OCI-LY7 (cell line): ENCODE results near the gene GPR27. TPM values are rescaled to one million over a fixed set of nuclear protein-coding genes. Genes with fewer than 3 reads are reported as not detected.

Experiments
- BruUV-seq: library from RNA; stranded (reverse); fragments of 400-500 nt; replicated peaks from 2 replicates; lab custom pipeline; 2021; lab: Mats Ljungman, UMichigan
- CTCF ChIA-PET: fragments of 300-600 bp; sonication (Branson Sonifier 250); formaldehyde crosslinking; loops from one replicate; lab custom pipeline; 2022; ENCODE audit warnings: antibody characterized with exemption; ENCODE audit not compliant: unreplicated experiment; lab: Charles Lee
- POLR2A ChIA-PET: fragments of 300-600 bp; sonication (Branson Sonifier 250); formaldehyde crosslinking; loops from one replicate; lab custom pipeline; 2022; ENCODE audit warnings: antibody characterized with exemption; lab: Charles Lee
- DNase-seq: peaks from one replicate; pipeline ENCODE4 v3.0.0-alpha.2; 2015; ENCODE audit warnings: low spot score
- H2AFZ ChIP-seq: fragments of 200-600 bp; sonication (generic), shearing (Covaris generic); 2 replicates; pipeline ENCODE4 v1.6.1; 2014; ENCODE audit warnings: mild to moderate bottlenecking, antibody characterized with exemption, low read length, moderate library complexity
- H3K27ac ChIP-seq: fragments of 200-600 bp; sonication (generic); 2 replicates; pipeline ENCODE4 v1.5.1; 2014; ENCODE audit warnings: mixed run types, low read depth, mild to moderate bottlenecking, moderate library complexity, low read length, inconsistent platforms; ENCODE audit not compliant: poor library complexity, severe bottlenecking
- H3K36me3 ChIP-seq: fragments of 200-600 bp; sonication (generic); 2 replicates; pipeline ENCODE4 v1.6.1; 2014; ENCODE audit warnings: mild to moderate bottlenecking, antibody characterized with exemption, low read length, moderate library complexity, mixed read lengths; ENCODE audit not compliant: insufficient read depth
- H3K4me1 ChIP-seq: fragments of 200-600 bp; sonication (generic); 2 replicates; pipeline ENCODE4 v1.5.1; 2014; ENCODE audit warnings: mild to moderate bottlenecking, low read length; ENCODE audit not compliant: insufficient read depth, poor library complexity, severe bottlenecking
- H3K4me2 ChIP-seq: fragments of 200-600 bp; sonication (generic); 2 replicates; pipeline ENCODE4 v1.6.1; 2014; ENCODE audit warnings: mild to moderate bottlenecking, low read length
- H3K4me3 ChIP-seq: fragments of 200-600 bp; sonication (generic); 2 replicates; pipeline ENCODE4 v1.5.1; 2014; ENCODE audit warnings: mild to moderate bottlenecking, low read depth, low read length; ENCODE audit not compliant: poor library complexity, severe bottlenecking
- H3K79me2 ChIP-seq: fragments of 200-600 bp; sonication (generic); 2 replicates; pipeline ENCODE4 v1.6.1; 2016; ENCODE audit warnings: low read depth, mild to moderate bottlenecking, low read length, moderate library complexity, mixed read lengths; ENCODE audit not compliant: insufficient read depth
- H3K9me2 ChIP-seq: fragments of 200-600 bp; sonication (generic); 2 replicates; pipeline ENCODE4 v1.6.1; 2016; ENCODE audit warnings: mild to moderate bottlenecking, low read length, mixed read lengths; ENCODE audit not compliant: insufficient read depth
- H3K9me3 ChIP-seq: fragments of 200-600 bp; sonication (generic); 2 replicates; pipeline ENCODE4 v1.6.1; 2014; ENCODE audit warnings: mild to moderate bottlenecking, mixed run types, low read length, mixed read lengths
- H4K20me1 ChIP-seq: fragments of 200-600 bp; sonication (generic); 2 replicates; pipeline ENCODE4 v1.6.1; 2014; ENCODE audit warnings: mild to moderate bottlenecking, antibody characterized with exemption, low read length, moderate library complexity, mixed read lengths; ENCODE audit not compliant: insufficient read depth
- CTCF ChIP-seq: fragments of 200-600 bp; sonication (generic); conservative IDR thresholded peaks from 2 replicates; pipeline ENCODE4 v1.5.1; 2014; ENCODE audit warnings: mild to moderate bottlenecking, antibody characterized with exemption, low read length, moderate library complexity, mixed read lengths
- EZH2phosphoT487 ChIP-seq: fragments of 200-600 bp; sonication (generic); IDR thresholded peaks from 2 replicates; pipeline ENCODE4 v1.6.1; 2018; ENCODE audit warnings: low read depth, borderline replicate concordance, mild to moderate bottlenecking, mixed run types, antibody characterized with exemption, low read length, moderate library complexity, mixed read lengths
- intact Hi-C: fragments of 100-400 bp; cut with micrococcal nuclease; formaldehyde crosslinking; loops from one replicate; pipeline ENCODE4 v1.10.0; 2022; ENCODE audit not compliant: unreplicated experiment
- total RNA-seq, 2 experiments: library from RNA; depleted of rRNA in 1 of 2; stranded (reverse); fragments of >200 nt in 1 of 2; shearing (Covaris generic) in 1 of 2; gene quantifications; 2 replicates each; pipeline ENCODE4 v1.2.3, GENCODE V29; 2014 to 2022

GPR27 gene
- total RNA-seq, 2 experiments from 2014 or later = not detected

DNA sequence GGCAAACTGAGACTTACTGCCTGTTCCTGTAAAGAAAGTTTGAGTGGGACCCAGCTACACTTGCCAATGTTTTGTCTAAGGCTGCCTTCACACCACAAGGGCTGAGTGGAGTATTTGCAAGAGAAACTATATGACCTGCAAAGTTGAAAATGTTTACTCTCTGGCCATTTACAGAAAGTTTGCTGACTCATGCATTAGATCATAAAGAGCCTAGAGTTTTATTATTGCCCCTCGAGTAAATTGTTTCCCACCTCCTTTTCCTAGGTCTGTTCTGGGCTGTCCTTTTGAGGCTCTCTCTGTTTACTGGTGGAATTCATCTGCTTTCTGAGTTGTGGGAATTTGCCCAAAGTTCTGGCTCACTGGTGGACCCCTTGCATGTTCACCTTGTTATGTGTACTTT lies 38.0 kb downstream of the GPR27 start:
- Histone ChIP-seq H3K36me3 (no peaks in the 10 kb centered on the region), H3K27ac (no peak overlapping the region), H3K9me2 (no peaks in the 10 kb centered on the region), H3K4me1 (no peaks in the 10 kb centered on the region), H3K4me3 (no peak overlapping the region), H3K79me2 (no peaks in the 10 kb centered on the region), H2AFZ (no peak overlapping the region), H3K9me3 (no peaks in the 10 kb centered on the region), H3K4me2 (no peak overlapping the region), H4K20me1 (no peaks in the 10 kb centered on the region)
- DNase-seq = no peak
- ChIA-PET POLR2A (interaction anchor here (0.5 to 1.4 kb wide), 3 partner anchors 10 to 1070 kb away, joined by 3 read pairs; no protein-coding TSS in a partner anchor), CTCF (no interaction called here)
- BruUV-seq = no TSS peak
- intact Hi-C loops = no loop called here
- TF ChIP-seq CTCF (no peak), EZH2phosphoT487 (no peak)

DNA sequence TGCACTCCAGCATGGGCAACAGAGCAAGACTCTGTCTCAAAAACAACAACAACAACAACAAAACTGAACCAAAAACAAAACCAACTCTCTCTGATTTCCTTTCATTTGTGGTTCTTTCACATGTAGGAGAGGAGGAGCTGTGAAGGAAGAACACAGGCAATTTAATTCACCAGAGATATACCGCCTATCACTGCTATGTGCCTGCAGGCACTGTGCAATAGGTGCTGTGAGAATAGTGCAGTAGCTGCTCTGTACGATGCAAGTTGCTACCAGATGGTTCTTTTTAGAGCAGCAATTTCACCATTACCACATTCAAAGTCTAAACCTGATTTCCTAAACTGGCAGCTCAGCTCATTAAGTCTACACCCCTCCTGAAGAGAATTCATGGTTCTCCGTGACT lies 42.6 kb downstream of the GPR27 start:
- intact Hi-C loops = no loop called here
- Histone ChIP-seq H2AFZ (no peak overlapping the region), H3K27ac (no peak overlapping the region), H3K9me3 (no peaks in the 10 kb centered on the region), H4K20me1 (no peaks in the 10 kb centered on the region), H3K4me2 (no peak overlapping the region), H3K36me3 (no peaks in the 10 kb centered on the region), H3K79me2 (no peaks in the 10 kb centered on the region), H3K9me2 (no peaks in the 10 kb centered on the region), H3K4me3 (no peak overlapping the region), H3K4me1 (no peaks in the 10 kb centered on the region)
- ChIA-PET POLR2A (no interaction called here), CTCF (no interaction called here)
- BruUV-seq = no TSS peak
- TF ChIP-seq EZH2phosphoT487 (no peak), CTCF (no peak)
- DNase-seq = no peak

- no TSS peak for BruUV-seq
- intact Hi-C loops = no loop called here
- no peak overlapping the region for H3K4me3 ChIP-seq
- H3K4me1 ChIP-seq = no peaks in the 10 kb centered on the region
- H3K79me2 ChIP-seq = no peaks in the 10 kb centered on the region
- H3K36me3 ChIP-seq = no peaks in the 10 kb centered on the region
- no peak for DNase-seq
- no peaks in the 10 kb centered on the region for H4K20me1 ChIP-seq
- no peak overlapping the region for H3K27ac ChIP-seq
- CTCF ChIA-PET = no interaction called here
- no peak for TF ChIP-seq CTCF
- no peak for TF ChIP-seq EZH2phosphoT487
- H3K4me2 ChIP-seq = no peak overlapping the region
- H3K9me2 ChIP-seq = no peaks in the 10 kb centered on the region
- no peak overlapping the region for H2AFZ ChIP-seq
- POLR2A ChIA-PET = no interaction called here
- no peaks in the 10 kb centered on the region for H3K9me3 ChIP-seq
Observed at GRCh38 chr3:71797455-71797854, 43.8 kb downstream of the GPR27 start.
